Liver (tissue), 9 donors: ENCODE measurements around the gene TUBGCP6. TPM values are rescaled to one million over a fixed set of nuclear protein-coding genes. Genes with fewer than 3 reads are reported as not detected.

ENCODE experiments used
- DNase-seq: peaks from one replicate; pipeline ENCODE4 v3.0.0-alpha.2; 2017; ENCODE audit warnings: low spot score
- H3K27ac ChIP-seq, 2 donors: one replicate each; pipeline ENCODE4 v1.7.0; 2013; ENCODE audit warnings: inconsistent platforms in 2 of 2, low read length in 2 of 2, control low read depth in 1 of 2, low read depth in 1 of 2, mild to moderate bottlenecking in 1 of 2
- H3K27me3 ChIP-seq, 4 donors: one replicate each; pipeline versions ENCODE4 v1.6.1 to v1.7.0; 2013; ENCODE audit warnings: low read length in 3 of 4, inconsistent platforms in 1 of 4, mild to moderate bottlenecking in 1 of 4, moderate library complexity in 1 of 4; ENCODE audit not compliant: control insufficient read depth in 4 of 4, insufficient read depth in 4 of 4
- H3K36me3 ChIP-seq, 4 donors: one replicate each; pipeline versions ENCODE4 v1.6.1 to v1.7.0; 2013; ENCODE audit warnings: low read length in 3 of 4, mild to moderate bottlenecking in 3 of 4, low read depth in 1 of 4, moderate library complexity in 1 of 4; ENCODE audit not compliant: control insufficient read depth in 4 of 4, insufficient read depth in 3 of 4
- H3K4me1 ChIP-seq, 4 donors: one replicate each; pipeline versions ENCODE4 v1.6.1 to v1.7.0; 2013; ENCODE audit warnings: low read length in 3 of 4, mild to moderate bottlenecking in 3 of 4, moderate library complexity in 1 of 4; ENCODE audit not compliant: control insufficient read depth in 4 of 4, insufficient read depth in 4 of 4
- H3K4me3 ChIP-seq, 3 donors: one replicate each; pipeline versions ENCODE4 v1.6.1 to v1.7.0; 2013; ENCODE audit warnings: low read length in 3 of 3, control low read depth in 1 of 3, low read depth in 1 of 3, mild to moderate bottlenecking in 1 of 3
- H3K9ac ChIP-seq, 2 donors: one replicate each; pipeline ENCODE4 v1.7.0; 2013; ENCODE audit warnings: low read length in 2 of 2, mild to moderate bottlenecking in 2 of 2, moderate library complexity in 2 of 2, control low read depth in 1 of 2, low read depth in 1 of 2
- H3K9me3 ChIP-seq, 4 donors: one replicate each; pipeline versions ENCODE4 v1.6.1 to v1.7.0; 2013; ENCODE audit warnings: low read length in 3 of 4; ENCODE audit not compliant: control insufficient read depth in 4 of 4
- ATF3 ChIP-seq: IDR thresholded peaks from 2 replicates; pipeline ENCODE4 v1.6.1; 2016; ENCODE audit warnings: antibody characterized with exemption
- CTCF ChIP-seq: fragments of 150-350 bp; IDR thresholded peaks from 2 replicates; pipeline ENCODE4 v1.5.1; 2017; ENCODE audit warnings: improper control_type of control experiment, low read depth, low read length; ENCODE audit not compliant: missing input control
- FOXA2 ChIP-seq: IDR thresholded peaks from 2 replicates; pipeline ENCODE4 v1.6.1; 2016; ENCODE audit warnings: antibody characterized with exemption
- HNF4A ChIP-seq, 2 donors: conservative IDR thresholded peaks; 2 replicates each; pipeline ENCODE4 v1.6.1; 2016; ENCODE audit warnings: antibody characterized with exemption in 2 of 2, mild to moderate bottlenecking in 2 of 2
- HNF4G ChIP-seq: IDR thresholded peaks from 2 replicates; pipeline ENCODE4 v1.6.1; 2016; ENCODE audit warnings: antibody characterized with exemption
- RAD21 ChIP-seq, 2 donors: IDR thresholded peaks; 2 replicates each; pipeline ENCODE4 v1.6.1; 2016; ENCODE audit warnings: antibody characterized with exemption in 2 of 2, mild to moderate bottlenecking in 2 of 2
- REST ChIP-seq: IDR thresholded peaks from 2 replicates; pipeline ENCODE4 v1.6.1; 2016; ENCODE audit warnings: antibody characterized with exemption, mild to moderate bottlenecking
- SP1 ChIP-seq: IDR thresholded peaks from 2 replicates; pipeline ENCODE4 v1.6.1; 2018; ENCODE audit warnings: antibody characterized with exemption, mild to moderate bottlenecking
- TAF1 ChIP-seq: conservative IDR thresholded peaks from 2 replicates; pipeline ENCODE4 v1.6.1; 2016; ENCODE audit warnings: antibody characterized with exemption, mild to moderate bottlenecking
- YY1 ChIP-seq: IDR thresholded peaks from 2 replicates; pipeline ENCODE4 v1.6.1; 2016; ENCODE audit warnings: antibody characterized with exemption, mild to moderate bottlenecking
- ZBTB33 ChIP-seq: IDR thresholded peaks from 2 replicates; pipeline ENCODE4 v1.6.1; 2016; ENCODE audit warnings: antibody characterized with exemption
- WGBS: extraction: QIAGEN DNeasy Blood & Tissue Kit; methylation state at CpG from one replicate; pipeline ENCODE4 v1.1.7; 2013; 5-methylcytosine and 5-hydroxymethylcytosine counted together
- polyA plus RNA-seq, 2 donors: library from polyadenylated mRNA; stranded (reverse) in 1 of 2; unstranded in 1 of 2; fragments of 200-250 nt in 1 of 2; fragments of >200 nt in 1 of 2; fragmentation: Nextera tagmentation in 1 of 2; extraction: Ambion mirVana in 1 of 2; gene quantifications; one replicate each; pipeline versions ENCODE4 v1.2.1 to v1.2.3, GENCODE V29; 2013 to 2015
- total RNA-seq, 2 donors: library from RNA; depleted of rRNA; stranded (reverse); fragments of >200 nt; gene quantifications; one replicate each; pipeline ENCODE4 v1.2.3, GENCODE V29; 2014
- donor health status: healthy.
- donor health status: healthy.
- donor health status: healthy.
- donor health status: healthy.
- donor health status: healthy.

The TUBGCP6 gene
- total and polyA plus RNA-seq, 4 donors: 9.3 to 31.7 (median 16.4) TPM

- WGBS: 84% methylated on average over 15 of the region's 15 CpGs
- Histone ChIP-seq H3K4me3 (no peak overlapping the region), H3K27ac (no peak overlapping the region), H3K36me3 (no peaks in the 10 kb centered on the region), H3K9ac (no peak overlapping the region), H3K4me1 (peaks cover 19 to 44% (median 33%) of the 10 kb centered on the region in 4 donors), H3K9me3 (no peaks in the 10 kb centered on the region), H3K27me3 (no peaks in the 10 kb centered on the region)
- TF ChIP-seq CTCF: no peak
- no peak for TF ChIP-seq RAD21 (IDR thresholded peaks at IDR 0.05)
- no peak for TF ChIP-seq FOXA2
- TF ChIP-seq ATF3: no peak
- no peak for TF ChIP-seq TAF1
- TF ChIP-seq REST: no peak
- no peak for TF ChIP-seq YY1
- TF ChIP-seq ZBTB33: no peak
- TF ChIP-seq SP1: no peak
- no peak for TF ChIP-seq HNF4A (conservative IDR thresholded peaks at IDR 0.05)
- DNase-seq: no peak
These were observed 20.3 kb upstream of the TUBGCP6 start for GRCh38 chr22:50264946-50265669.

- H3K4me3 ChIP-seq: no peak overlapping the region
- TF ChIP-seq SP1 (no peak), FOXA2 (no peak), HNF4G (no peak)
- H3K9me3 ChIP-seq: no peaks in the 10 kb centered on the region
- no peak for DNase-seq
- no peaks in the 10 kb centered on the region for H3K36me3 ChIP-seq
- H3K27me3 ChIP-seq: no peaks in the 10 kb centered on the region
- 87% methylated on average over 15 of the region's 15 CpGs for WGBS
- H3K9ac ChIP-seq: no peak overlapping the region
- peaks cover 19 to 37% (median 27%) of the 10 kb centered on the region in 4 donors for H3K4me1 ChIP-seq
- no peak overlapping the region for H3K27ac ChIP-seq
These were observed 19.4 kb upstream of the TUBGCP6 start for GRCh38 chr22:50264104-50264745.
